Osteoblast (primary cell): ENCODE results near the gene PRAMEF2. TPM values are rescaled to one million over a fixed set of nuclear protein-coding genes. Genes with fewer than 3 reads are reported as not detected.
"Not testable (repeated sequence)": the region's sequence is repeated elsewhere in the genome, so short reads cannot be mapped to it uniquely, and the experiment has no call there.

Experiments used
- DNase-seq: peaks from one replicate; pipeline ENCODE4 v3.0.0; 2011; ENCODE audit warnings: low spot score, mixed read lengths; ENCODE audit not compliant: insufficient read length; ENCODE audit errors: missing footprints
- H2AFZ ChIP-seq: 2 replicates; pipeline ENCODE4 v1.6.0; 2011; ENCODE audit warnings: mild to moderate bottlenecking, low read length
- H3K27ac ChIP-seq: 2 replicates; pipeline ENCODE4 v1.5.1; 2011; ENCODE audit warnings: mild to moderate bottlenecking, low read depth, low read length, moderate library complexity
- H3K27me3 ChIP-seq: 2 replicates; pipeline ENCODE4 v1.6.0; 2012; ENCODE audit warnings: mild to moderate bottlenecking, control low read depth, inconsistent platforms, low read length, moderate library complexity; ENCODE audit not compliant: insufficient read depth
- H3K36me3 ChIP-seq: 2 replicates; pipeline ENCODE4 v1.5.1; 2011; ENCODE audit warnings: mild to moderate bottlenecking, low read length, control low read depth, moderate library complexity; ENCODE audit not compliant: insufficient read depth
- H3K4me1 ChIP-seq: 2 replicates; pipeline ENCODE4 v1.5.1; 2011; ENCODE audit warnings: mild to moderate bottlenecking, low read length, control low read depth, moderate library complexity; ENCODE audit not compliant: insufficient read depth
- H3K4me2 ChIP-seq: 2 replicates; pipeline ENCODE4 v1.6.0; 2011; ENCODE audit warnings: mild to moderate bottlenecking, low read length; ENCODE audit not compliant: insufficient read depth
- H3K4me3 ChIP-seq: fragments of 200-600 bp; sonication (generic); 3 replicates; pipeline ENCODE4 v1.5.1; 2012; ENCODE audit warnings: mild to moderate bottlenecking, low read length, inconsistent platforms; ENCODE audit not compliant: insufficient read depth
- H3K79me2 ChIP-seq: 2 replicates; pipeline ENCODE4 v1.6.0; 2012; ENCODE audit warnings: mild to moderate bottlenecking, low read length, control low read depth, inconsistent platforms; ENCODE audit not compliant: insufficient read depth
- H3K9me3 ChIP-seq: 2 replicates; pipeline ENCODE4 v1.5.1; 2011; ENCODE audit warnings: low read depth, low read length, control low read depth
- H4K20me1 ChIP-seq: 2 replicates; pipeline ENCODE4 v1.6.0; 2012; ENCODE audit warnings: mild to moderate bottlenecking, low read length, control low read depth; ENCODE audit not compliant: insufficient read depth
- total RNA-seq: library from RNA; depleted of rRNA; stranded (reverse); fragments of >200 nt; gene quantifications from 2 replicates; pipeline ENCODE4 v1.2.3, GENCODE V29; 2012

Gene PRAMEF2
- total RNA-seq, 1 donor: not detected

DNA sequence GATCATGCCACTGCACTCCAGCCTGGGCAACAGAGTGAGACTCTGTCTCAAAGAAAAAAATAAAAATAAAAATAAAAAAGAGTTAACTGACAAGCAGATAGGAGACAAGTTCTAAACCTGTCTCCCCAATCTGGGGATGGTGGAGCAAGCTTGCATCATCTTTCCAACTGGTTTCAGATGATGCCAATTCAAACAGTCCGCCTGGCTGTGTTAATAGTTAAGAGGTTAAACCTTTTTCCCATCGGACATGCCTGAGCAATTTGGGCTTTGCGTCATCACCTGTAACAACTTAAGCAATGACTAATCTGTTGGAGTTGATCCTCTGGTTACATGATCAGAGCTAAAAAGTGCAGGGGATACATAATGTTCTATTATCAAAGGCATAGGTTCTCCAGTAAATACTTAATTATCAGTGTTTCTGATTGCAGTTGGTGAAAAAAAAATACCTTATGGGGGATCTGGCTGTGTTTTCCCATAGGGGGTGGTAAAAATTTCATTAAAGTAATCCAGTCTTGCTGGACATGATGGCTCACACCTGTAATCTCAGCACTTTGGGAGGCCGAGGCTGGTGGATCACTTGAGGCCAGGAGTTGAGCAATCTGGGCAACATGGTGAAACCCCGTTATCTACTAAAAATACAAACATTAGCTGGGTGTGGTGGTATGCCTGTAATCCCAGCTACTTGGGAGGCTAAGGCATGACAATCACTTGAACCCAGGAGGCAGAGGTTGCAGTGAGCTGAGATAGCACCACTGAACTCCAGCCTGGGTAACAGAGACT is 47.1 kb downstream of the PRAMEF2 start:
- H3K36me3 ChIP-seq, H3K27me3 ChIP-seq, DNase-seq, H3K27ac ChIP-seq, H3K9me3 ChIP-seq, H4K20me1 ChIP-seq, H3K79me2 ChIP-seq, H2AFZ ChIP-seq, H3K4me1 ChIP-seq, H3K4me3 ChIP-seq, H3K4me2 ChIP-seq: not testable (repeated sequence)

Other genes with a start within 250 kb of the PRAMEF2 start
- gene DHRS3, start 238.9 kb upstream of the PRAMEF2 start, total RNA-seq: 161 and 172 TPM in 2 replicates
- gene AADACL4, start 213.0 kb upstream of the PRAMEF2 start, total RNA-seq: not detected in 2 replicates
- not detected in 2 replicates for gene AADACL3, start 141.0 kb upstream of the PRAMEF2 start, total RNA-seq
- gene CFAP107, start 110.9 kb upstream of the PRAMEF2 start, total RNA-seq: not detected in 2 replicates
- not detected in 2 replicates for gene PRAMEF12, start 83.3 kb upstream of the PRAMEF2 start, total RNA-seq
- not detected in 2 replicates for gene PRAMEF1, start 65.7 kb upstream of the PRAMEF2 start, total RNA-seq
- gene PRAMEF11, start 25.7 kb upstream of the PRAMEF2 start, total RNA-seq: not detected in 2 replicates
- gene HNRNPCL1, start 8.4 kb upstream of the PRAMEF2 start, total RNA-seq: not detected in 2 replicates
- not detected in 2 replicates for gene PRAMEF4, start 29.1 kb downstream of the PRAMEF2 start, total RNA-seq
- not detected in 2 replicates for gene PRAMEF10, start 41.2 kb downstream of the PRAMEF2 start, total RNA-seq
- not detected in 2 replicates for gene PRAMEF7, start 59.5 kb downstream of the PRAMEF2 start, total RNA-seq
- gene PRAMEF6, start 90.5 kb downstream of the PRAMEF2 start, total RNA-seq: not detected in 2 replicates
- not detected in 2 replicates for gene PRAMEF27, start 199.5 kb downstream of the PRAMEF2 start, total RNA-seq
- gene HNRNPCL3, start 203.7 kb downstream of the PRAMEF2 start, total RNA-seq: not detected in 2 replicates
- gene PRAMEF25, start 213.7 kb downstream of the PRAMEF2 start, total RNA-seq: not detected in 2 replicates